ENCODE data around the gene NIM1K.

GRCh38 chr5:43305948-43306565, 114.0 kb downstream of the NIM1K start:
- no peak for TF ChIP-seq USF1 (IDR thresholded peaks at IDR 0.05; ENCODE audit: borderline replicate concordance, low read depth)
- peak; percentile 84 for TF ChIP-seq CTCF (IDR thresholded peaks at IDR 0.05)
- no peak for TF ChIP-seq EZH2phosphoT487 (IDR thresholded peaks at IDR 0.05; ENCODE audit: borderline replicate concordance, low read depth)
- TF ChIP-seq MXI1 (IDR thresholded peaks at IDR 0.05; ENCODE audit: low read depth, low read length) = no peak
- TF ChIP-seq NFIC (IDR thresholded peaks at IDR 0.05; ENCODE audit: borderline replicate concordance) = no peak
